Ovary (tissue), 9 donors: ENCODE results near the gene GLYATL2. TPM values are rescaled to one million over a fixed set of nuclear protein-coding genes. Genes with fewer than 3 reads are reported as not detected.

Source experiments
- DNase-seq, 5 donors: peaks; one replicate each; pipeline ENCODE4 v3.0.0-alpha.2; 2019 to 2020
- H3K27ac ChIP-seq, 2 donors: fragments of 200-600 bp; one replicate each; pipeline versions ENCODE4 v1.5.1 to v1.8.0; 2019 to 2022
- H3K27me3 ChIP-seq: fragments of 200-600 bp; one replicate; pipeline ENCODE4 v1.8.0; 2022
- H3K36me3 ChIP-seq: fragments of 200-600 bp; sonication (generic); one replicate; pipeline ENCODE4 v1.5.1; 2019
- H3K4me1 ChIP-seq: one replicate; pipeline ENCODE4 v1.8.1; 2013; ENCODE audit warnings: mild to moderate bottlenecking, moderate library complexity; ENCODE audit not compliant: insufficient read depth
- H3K4me3 ChIP-seq: fragments of 200-600 bp; sonication (generic); one replicate; pipeline ENCODE4 v1.5.1; 2017
- H3K9me3 ChIP-seq, 2 donors: fragments of 200-600 bp in 1 of 2; sonication (generic) in 1 of 2; one replicate each; pipeline versions ENCODE4 v1.5.1 to v1.8.1; 2013 to 2019; ENCODE audit warnings: mild to moderate bottlenecking in 1 of 2, moderate library complexity in 1 of 2
- CTCF ChIP-seq, 3 donors: fragments of 450-650 bp in 2 of 3; fragments of 200-600 bp in 1 of 3; IDR thresholded peaks; one replicate each; pipeline versions ENCODE4 v1.5.1 to v1.8.0; 2016 to 2022; ENCODE audit warnings: antibody characterized with exemption in 3 of 3, mild to moderate bottlenecking in 1 of 3
- EP300 ChIP-seq: sonication (generic); formaldehyde crosslinking; IDR thresholded peaks from one replicate; pipeline ENCODE4 v1.6.1; 2017; ENCODE audit warnings: antibody characterized with exemption
- POLR2A ChIP-seq: fragments of 450-650 bp; IDR thresholded peaks from one replicate; pipeline ENCODE4 v1.6.1; 2017; ENCODE audit warnings: antibody characterized with exemption, mild to moderate bottlenecking, moderate library complexity
- WGBS, 3 donors: extraction: QIAGEN DNeasy Blood & Tissue Kit in 1 of 3; methylation state at CpG; one replicate each; pipeline versions ENCODE4 v1.1.5 to v1.1.7; 2013 to 2017; 5-methylcytosine and 5-hydroxymethylcytosine counted together
- intact Hi-C, 4 donors: fragments of 100-400 bp; cut with DNase I; formaldehyde crosslinking; loops; one replicate each; pipeline versions ENCODE4 v1.11.0 to v1.15.1; 2022 to 2023
- polyA plus RNA-seq, 2 donors: library from polyadenylated mRNA; stranded (reverse); fragments of 200-250 nt in 1 of 2; fragments of 350-450 nt in 1 of 2; fragmentation: Illumina TruSeq in 1 of 2; extraction: RNeasy Lipid Tissue Mini Kit (QIAGEN cat#74804) in 1 of 2; gene quantifications; one replicate each; pipeline ENCODE4 v1.2.3, GENCODE V29; 2013 to 2014
- total RNA-seq, 7 donors: library from RNA; depleted of rRNA in 2 of 7; stranded (reverse); fragments of >200 nt in 2 of 7; fragmentation: NEBNext Ultra II Directional in 3 of 7; extraction: Animal tissue kit (Norgen Biotek cat#: 25700) in 3 of 7; gene quantifications; one replicate each; pipeline versions ENCODE4 v1.1.0 to v1.2.4, GENCODE V29; 2016 to 2023
- donor health status: DM: no; HTN: no; CAD: no; lungs with moderate emphysema.
- donor health status: DM: no; HTN: no; CAD: no.
- donor health status: Bipolar disorder and iron deficiency.
- donor health status: DM: yes; HTN: yes; CAD: no.
- donor health status: DM: no; HTN: no; CAD: no.
- donor health status: DM: yes; HTN: yes; CAD: no.

Gene GLYATL2
- total and polyA plus RNA-seq, 9 donors, result not detected

GRCh38 chr11:58811499-58811898, 33.0 kb downstream of the GLYATL2 start:
- Histone ChIP-seq H3K36me3 (no peaks in the 10 kb centered on the region), H3K9me3 (no peaks in the 10 kb centered on the region), H3K27ac (no peak overlapping the region), H3K4me1 (no peaks in the 10 kb centered on the region), H3K27me3 (no peaks in the 10 kb centered on the region), H3K4me3 (no peak overlapping the region)
- DNase-seq, result no peak
- 75 to 83% (median 79%) methylated on average over 3 of the region's 3 CpGs for WGBS, 3 donors
- TF ChIP-seq EP300, result no peak
- TF ChIP-seq CTCF (IDR thresholded peaks at IDR 0.05), result no peak
- no peak for TF ChIP-seq POLR2A
- intact Hi-C loops, result no loop called here

- Histone ChIP-seq H3K4me1 (no peaks in the 10 kb centered on the region), H3K27me3 (no peaks in the 10 kb centered on the region), H3K4me3 (no peak overlapping the region), H3K27ac (no peak overlapping the region), H3K9me3 (no peaks in the 10 kb centered on the region), H3K36me3 (no peaks in the 10 kb centered on the region)
- 87 to 89% (median 89%) methylated on average over 2 of the region's 2 CpGs for WGBS, 3 donors
- no peak for DNase-seq
- intact Hi-C loops, result no loop called here
- TF ChIP-seq EP300, result no peak
Observed at GRCh38 chr11:58807343-58807742, 37.2 kb downstream of the GLYATL2 start.

- DNase-seq, result no peak
- Histone ChIP-seq H3K9me3 (no peaks in the 10 kb centered on the region), H3K36me3 (no peaks in the 10 kb centered on the region), H3K4me1 (no peaks in the 10 kb centered on the region), H3K4me3 (no peak overlapping the region), H3K27me3 (no peaks in the 10 kb centered on the region), H3K27ac (no peak overlapping the region)
- 75 to 84% (median 80%) methylated on average over 1 of the region's 1 CpG for WGBS, 3 donors
- intact Hi-C loops, result no loop called here
- TF ChIP-seq CTCF (IDR thresholded peaks at IDR 0.05), result no peak
- TF ChIP-seq POLR2A, result no peak
- TF ChIP-seq EP300, result no peak
Observed at GRCh38 chr11:58805065-58805464, 39.4 kb downstream of the GLYATL2 start.

GRCh38 chr11:58801974-58802545, 42.4 kb downstream of the GLYATL2 start:
- Histone ChIP-seq H3K27ac (no peak overlapping the region), H3K4me3 (no peak overlapping the region), H3K9me3 (no peaks in the 10 kb centered on the region), H3K27me3 (peaks cover 2% of the 10 kb centered on the region), H3K36me3 (no peaks in the 10 kb centered on the region), H3K4me1 (no peaks in the 10 kb centered on the region)
- WGBS, 3 donors, result 59 to 77% (median 70%) methylated on average over 4 of the region's 4 CpGs
- intact Hi-C loops, result no loop called here
- TF ChIP-seq EP300 (no peak), CTCF (IDR thresholded peaks at IDR 0.05) (no peak), POLR2A (no peak)
- no peak for DNase-seq

GRCh38 chr11:58801302-58801701, 43.2 kb downstream of the GLYATL2 start:
- H3K27ac ChIP-seq, result no peak overlapping the region
- 76 to 90% (median 80%) methylated on average over 2 of the region's 2 CpGs for WGBS, 3 donors
- intact Hi-C loops, result no loop called here
- no peaks in the 10 kb centered on the region for H3K36me3 ChIP-seq
- no peak for DNase-seq
- no peak overlapping the region for H3K4me3 ChIP-seq
- H3K9me3 ChIP-seq, result no peaks in the 10 kb centered on the region
- peaks cover 3% of the 10 kb centered on the region for H3K27me3 ChIP-seq
- no peaks in the 10 kb centered on the region for H3K4me1 ChIP-seq
- TF ChIP-seq POLR2A (no peak), EP300 (no peak), CTCF (IDR thresholded peaks at IDR 0.05) (no peak)
